HuH-7 (cell line): Measurements from ENCODE around the gene KRTAP10-5.
"Not testable (repeated sequence)": the region's sequence is repeated elsewhere in the genome, so short reads cannot be mapped to it uniquely, and the experiment has no call there.

Experiments used
- DNase-seq: peaks from one replicate; pipeline ENCODE4 v3.0.0; 2011; ENCODE audit warnings: low spot score

Gene KRTAP10-5

GRCh38 chr21:44571844-44572782, 8.3 kb downstream of the KRTAP10-5 start:
- DNase-seq = no peak

GRCh38 chr21:44571296-44571695, 9.1 kb downstream of the KRTAP10-5 start:
- no peak for DNase-seq

DNA sequence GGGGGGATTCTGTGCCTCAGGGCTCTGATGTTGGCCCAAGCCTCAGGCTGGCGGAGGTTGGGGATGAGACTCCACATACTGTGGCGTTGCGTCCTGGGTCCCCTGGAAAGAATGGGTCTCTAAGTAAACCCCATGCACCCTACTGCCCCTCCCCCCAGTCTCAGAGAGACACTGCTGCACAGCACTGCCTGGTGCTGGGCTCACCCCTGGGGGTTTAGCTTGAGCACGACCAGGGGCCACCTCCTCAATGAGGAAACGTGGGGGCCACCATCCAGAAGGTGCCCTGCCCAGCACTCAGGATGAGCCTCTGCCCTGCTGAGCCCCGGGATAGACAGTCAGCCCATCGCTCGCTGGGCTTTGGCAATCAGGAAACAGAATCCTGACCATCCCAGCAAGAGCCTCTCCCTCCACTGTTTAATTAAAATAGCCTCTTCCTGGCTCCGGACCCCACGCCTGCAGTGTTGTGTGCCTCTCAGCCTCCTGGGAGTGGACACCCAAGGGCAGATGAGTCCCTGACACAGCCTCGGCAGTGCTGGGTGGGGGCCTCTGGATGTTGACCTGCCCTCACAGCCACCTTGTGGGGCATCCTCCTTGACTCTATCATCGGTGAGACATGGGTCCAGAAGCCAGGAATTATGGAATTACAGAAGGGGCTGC, 10.4 kb downstream of the KRTAP10-5 start:
- no peak for DNase-seq

DNA sequence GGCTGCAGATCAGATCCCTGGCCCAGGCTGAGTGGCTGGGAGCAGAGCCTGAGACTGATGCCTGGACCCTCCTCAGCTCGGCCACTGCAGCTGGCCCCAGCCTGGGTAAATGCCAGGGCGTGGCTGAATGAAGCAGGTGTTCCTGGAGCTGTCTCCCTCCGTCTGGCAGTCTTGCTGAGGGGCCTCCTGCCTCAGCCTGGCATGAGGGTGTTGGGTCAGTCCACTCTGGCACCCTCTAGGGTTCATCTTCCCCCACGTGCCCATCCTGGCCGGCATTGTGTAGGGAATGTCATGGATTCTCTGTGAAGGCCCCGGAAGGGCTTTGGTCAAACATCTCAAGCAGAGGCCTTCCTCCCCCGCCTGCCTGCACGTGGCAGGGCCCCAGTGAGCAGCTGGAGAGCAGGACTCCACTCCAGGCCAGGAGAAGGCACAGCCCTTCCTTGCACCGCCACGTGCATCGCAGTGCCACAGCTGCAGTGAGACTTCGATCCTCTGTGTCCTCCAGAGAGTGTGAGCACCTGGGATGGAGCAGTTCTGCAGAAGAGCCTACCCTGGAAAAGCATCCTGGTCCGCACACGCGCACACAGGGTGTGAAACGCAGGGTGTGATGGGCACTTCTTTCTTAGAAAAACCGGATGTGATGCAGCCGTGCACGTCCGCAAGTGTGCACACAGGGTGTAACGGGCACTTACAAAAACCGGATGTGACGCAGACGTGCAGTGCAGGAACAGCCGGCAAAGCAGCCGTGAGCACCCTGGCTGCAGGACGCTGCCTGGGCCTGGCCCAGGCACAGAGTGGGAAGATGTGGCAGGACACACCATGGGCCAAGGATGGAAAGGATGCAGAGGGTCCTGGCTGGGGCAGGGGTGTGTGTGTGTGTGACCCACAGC, 11.5 kb downstream of the KRTAP10-5 start:
- no peak for DNase-seq

DNA sequence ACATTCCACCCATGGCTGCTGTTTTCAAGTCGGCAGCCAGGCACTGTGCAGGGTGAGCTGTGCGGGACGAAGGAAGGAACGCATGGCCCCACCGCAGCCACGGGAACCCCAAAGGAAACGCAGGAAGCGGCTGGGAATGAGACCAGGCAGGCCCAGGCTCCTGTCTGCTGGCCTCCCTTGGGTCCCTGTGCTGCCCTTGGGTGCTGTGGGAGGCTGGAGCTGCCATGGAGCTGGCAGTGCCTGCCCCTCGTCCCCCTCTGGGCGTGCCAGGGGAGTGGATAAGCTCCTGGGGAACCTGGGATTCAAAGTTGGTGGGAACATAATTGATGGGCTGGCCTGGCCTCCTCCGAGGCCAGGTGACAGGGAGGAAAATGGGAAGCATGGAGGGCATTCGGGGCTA, 12.1 kb downstream of the KRTAP10-5 start:
- no peak for DNase-seq

DNA sequence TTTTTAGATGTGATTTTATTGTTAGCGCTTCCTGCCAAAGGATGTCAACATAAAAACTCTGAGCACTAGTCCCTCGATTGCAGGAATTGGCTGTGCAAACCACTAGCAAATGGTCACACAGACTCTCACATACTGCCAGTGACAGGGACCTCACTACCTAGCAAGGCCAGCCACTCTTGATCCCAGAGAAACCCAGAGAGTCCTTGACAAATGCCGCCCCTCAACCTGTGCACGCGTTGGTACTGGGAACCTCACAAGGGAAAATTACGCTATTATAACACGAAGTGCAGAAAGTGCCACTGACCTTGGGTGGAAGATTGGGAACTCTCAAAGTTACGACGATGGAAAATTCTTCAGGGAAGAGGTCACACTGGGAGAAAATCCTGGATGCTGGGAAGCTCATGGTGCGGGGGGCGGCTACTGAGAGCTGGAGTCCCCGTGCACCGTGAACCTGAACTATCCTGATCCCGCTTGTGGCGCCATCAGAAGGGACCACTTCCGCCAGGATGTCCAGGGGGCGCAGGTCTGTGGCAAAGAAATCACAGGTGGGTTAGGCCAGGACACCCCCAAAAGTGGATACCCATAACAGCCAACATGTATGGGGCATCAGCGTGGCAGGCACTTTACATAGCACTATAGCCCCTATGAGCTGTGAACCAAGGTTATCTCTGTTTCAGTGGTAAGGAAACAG, 12.8 kb downstream of the KRTAP10-5 start:
- DNase-seq = no peak

DNA sequence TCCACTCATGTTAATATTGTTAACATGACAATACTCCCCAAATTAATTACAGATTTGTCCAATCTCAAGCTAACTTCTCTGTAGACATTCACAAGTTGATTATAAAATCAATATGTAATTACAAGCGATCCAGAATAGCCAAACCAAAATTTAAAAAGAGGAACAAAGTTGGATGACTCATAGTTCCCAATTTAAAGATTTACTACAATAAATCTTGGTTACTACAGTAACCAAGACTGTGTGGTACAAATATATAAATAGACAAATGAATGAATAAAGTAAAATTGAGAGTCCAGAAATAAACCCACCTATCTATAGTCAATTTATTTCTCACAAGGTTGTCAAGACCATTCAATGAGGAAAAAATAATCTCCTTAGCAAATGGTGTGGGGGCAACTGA, 14.0 kb downstream of the KRTAP10-5 start:
- DNase-seq = no peak

DNA sequence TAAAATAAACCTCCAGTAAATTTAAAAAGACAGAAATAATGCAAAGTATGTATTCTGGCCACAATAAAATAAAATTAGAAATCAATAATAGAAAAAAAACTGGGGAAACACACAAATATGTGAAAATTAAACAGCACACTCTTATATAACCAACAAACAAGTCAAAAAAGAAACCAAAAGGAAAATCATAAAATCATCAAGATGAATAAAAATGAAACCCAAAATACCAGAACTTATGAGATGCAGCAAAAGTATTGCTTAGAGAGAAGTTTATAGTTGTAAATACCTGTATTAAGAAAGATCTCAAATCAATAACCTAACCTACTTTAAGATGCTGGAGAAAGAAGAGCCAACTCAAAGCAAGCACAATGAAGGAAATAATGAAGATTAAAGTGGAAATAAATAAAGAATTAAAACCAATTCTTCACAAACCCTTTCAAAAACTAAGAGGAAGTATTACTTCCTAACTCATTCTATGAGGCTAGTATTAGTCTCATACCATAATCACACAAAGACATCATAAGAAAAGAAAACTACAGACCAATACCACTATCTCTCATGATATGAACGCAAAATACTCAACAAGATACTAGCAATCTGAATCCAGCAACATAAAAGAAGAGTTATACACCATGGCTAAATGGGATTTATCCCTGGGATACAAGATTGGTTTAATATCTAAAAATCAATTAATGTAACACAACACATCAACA, 15.4 kb downstream of the KRTAP10-5 start:
- DNase-seq = no peak

GRCh38 chr21:44564099-44564498, 16.3 kb downstream of the KRTAP10-5 start:
- DNase-seq = no peak

GRCh38 chr21:44558695-44559094, 21.7 kb downstream of the KRTAP10-5 start, which contains the start of gene KRTAP10-3:
TSS of gene KRTAP10-3 (minus strand) at chr21:44558795. CDS start at chr21:44558715, 80 bp downstream.
- no peak for DNase-seq

GRCh38 chr21:44558329-44558675, 22.1 kb downstream of the KRTAP10-5 start:
- not testable (repeated sequence) for DNase-seq

- no peak for DNase-seq
Measured at GRCh38 chr21:44557491-44558328, 22.7 kb downstream of the KRTAP10-5 start.

GRCh38 chr21:44556879-44557278, 23.5 kb downstream of the KRTAP10-5 start:
- DNase-seq = no peak

GRCh38 chr21:44555200-44555875, 25.1 kb downstream of the KRTAP10-5 start:
- DNase-seq = no peak

GRCh38 chr21:44552681-44553080, 27.7 kb downstream of the KRTAP10-5 start:
- DNase-seq = no peak

DNA sequence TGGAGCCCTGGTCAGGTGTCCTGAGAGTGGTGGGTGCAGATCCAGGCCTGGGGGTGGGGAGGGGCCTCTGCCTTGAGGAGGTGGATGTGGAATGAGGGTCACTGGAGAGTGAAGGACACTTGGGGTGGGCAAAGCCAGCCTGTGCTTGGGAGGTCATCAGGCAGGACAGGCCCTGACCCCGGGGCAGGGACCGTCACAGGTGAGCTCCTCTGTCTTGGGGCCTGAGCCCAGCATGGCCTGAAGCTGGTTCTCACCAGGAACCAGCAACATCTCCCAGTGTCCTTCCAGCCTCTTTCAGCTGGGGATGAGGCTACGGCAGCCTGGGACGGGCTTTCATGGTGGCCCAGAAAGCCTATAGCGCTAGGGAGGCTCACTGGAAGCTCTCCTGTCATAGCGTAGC, 28.3 kb downstream of the KRTAP10-5 start:
- DNase-seq = no peak

GRCh38 chr21:44551340-44551961, 29.0 kb downstream of the KRTAP10-5 start, which contains the start of gene KRTAP10-2:
TSS of gene KRTAP10-2 (minus strand) at chr21:44551505. CDS start at chr21:44551458, 47 bp downstream.
- no peak for DNase-seq

- no peak for DNase-seq
Measured at GRCh38 chr21:44550807-44551206, 29.6 kb downstream of the KRTAP10-5 start.

DNA sequence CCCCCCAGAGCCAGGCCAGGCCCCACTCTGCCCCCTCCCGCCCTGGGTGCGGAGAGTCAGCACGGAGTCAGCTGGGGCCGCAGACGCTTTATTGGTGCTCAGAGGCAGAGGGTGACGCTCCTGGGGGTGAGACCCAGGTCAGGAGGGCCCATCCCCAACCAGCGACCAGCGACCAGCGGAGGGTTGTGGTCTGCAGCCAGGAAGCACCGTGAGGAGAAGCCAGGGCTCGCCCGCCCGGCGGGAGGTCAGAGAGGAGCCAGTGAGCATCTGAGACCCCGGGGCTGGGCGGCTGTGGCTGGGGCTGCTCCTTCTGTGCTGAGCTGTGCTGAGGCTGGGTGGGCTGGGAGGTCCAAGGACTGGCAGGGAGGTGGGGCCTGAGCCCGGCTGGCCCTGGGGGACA, 30.1 kb downstream of the KRTAP10-5 start:
- DNase-seq = not testable (repeated sequence)
